Mammary epithelial cell (primary cell): ENCODE measurements around the gene DIAPH3.

Source experiments
- EZH2 ChIP-seq: IDR thresholded peaks from 2 replicates; pipeline ENCODE4 v1.6.1; 2012; ENCODE audit warnings: low read length, inconsistent platforms, borderline replicate concordance
- TF ChIP-seq, protein P1 (sequence below), 2 donors: IDR thresholded peaks in 1 of 2; conservative IDR thresholded peaks in 1 of 2; 2 replicates each; pipeline ENCODE4 v1.5.1; 2011 to 2012; ENCODE audit warnings: inconsistent platforms in 2 of 2, low read length in 2 of 2, mild to moderate bottlenecking in 2 of 2, control low read depth in 1 of 2, low read depth in 1 of 2; ENCODE audit not compliant: insufficient read depth in 1 of 2; ENCODE audit errors: extremely low read depth in 1 of 2

DNA sequence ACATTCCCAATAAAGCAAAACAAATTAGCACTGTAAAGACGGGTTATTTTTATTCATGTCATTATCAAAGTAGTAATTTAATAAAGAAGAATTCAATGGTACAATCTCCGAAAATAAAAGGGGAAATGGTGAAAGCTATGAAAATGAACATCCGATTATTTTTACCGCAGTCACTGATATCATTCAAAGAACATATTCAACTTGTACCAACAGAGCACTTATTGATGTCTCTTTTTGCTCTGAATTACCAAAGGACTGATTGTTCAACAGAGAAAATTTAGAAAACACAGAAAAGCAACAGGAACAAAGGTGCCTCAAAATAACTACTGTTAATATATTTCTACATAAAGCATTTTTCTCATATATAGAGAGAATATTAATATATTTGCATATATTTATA is 119.4 kb downstream of the DIAPH3 start:
- no peak for TF ChIP-seq EZH2
- TF ChIP-seq, protein P1, sequence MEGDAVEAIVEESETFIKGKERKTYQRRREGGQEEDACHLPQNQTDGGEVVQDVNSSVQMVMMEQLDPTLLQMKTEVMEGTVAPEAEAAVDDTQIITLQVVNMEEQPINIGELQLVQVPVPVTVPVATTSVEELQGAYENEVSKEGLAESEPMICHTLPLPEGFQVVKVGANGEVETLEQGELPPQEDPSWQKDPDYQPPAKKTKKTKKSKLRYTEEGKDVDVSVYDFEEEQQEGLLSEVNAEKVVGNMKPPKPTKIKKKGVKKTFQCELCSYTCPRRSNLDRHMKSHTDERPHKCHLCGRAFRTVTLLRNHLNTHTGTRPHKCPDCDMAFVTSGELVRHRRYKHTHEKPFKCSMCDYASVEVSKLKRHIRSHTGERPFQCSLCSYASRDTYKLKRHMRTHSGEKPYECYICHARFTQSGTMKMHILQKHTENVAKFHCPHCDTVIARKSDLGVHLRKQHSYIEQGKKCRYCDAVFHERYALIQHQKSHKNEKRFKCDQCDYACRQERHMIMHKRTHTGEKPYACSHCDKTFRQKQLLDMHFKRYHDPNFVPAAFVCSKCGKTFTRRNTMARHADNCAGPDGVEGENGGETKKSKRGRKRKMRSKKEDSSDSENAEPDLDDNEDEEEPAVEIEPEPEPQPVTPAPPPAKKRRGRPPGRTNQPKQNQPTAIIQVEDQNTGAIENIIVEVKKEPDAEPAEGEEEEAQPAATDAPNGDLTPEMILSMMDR (conservative IDR thresholded peaks at IDR 0.05 in 1 of 2, IDR thresholded peaks at IDR 0.05 in 1 of 2; ENCODE audit: extremely low read depth in 1 of 2, insufficient read depth in 1 of 2, low read depth in 1 of 2, low read length in 2 of 2) = no peak
